Measurements from ENCODE around the gene HBM.

DNA sequence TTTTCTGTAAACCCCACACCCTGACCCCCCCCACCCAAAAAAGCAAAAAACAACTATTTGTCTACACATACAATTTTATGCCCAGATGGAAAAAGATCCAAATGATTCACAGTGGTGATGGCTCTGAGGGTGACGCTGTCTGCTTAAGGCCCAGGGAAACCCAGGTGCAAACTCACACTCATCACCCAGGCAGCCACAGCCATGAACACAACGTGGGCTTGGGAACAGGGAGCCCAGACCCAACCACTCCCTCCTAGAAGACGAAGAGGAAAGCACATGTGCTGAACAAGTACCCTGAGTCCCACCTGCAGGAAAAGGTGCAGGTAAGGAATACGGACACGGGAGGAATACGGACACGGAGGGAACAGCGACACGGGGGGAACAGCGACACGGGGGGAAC, 19.9 kb downstream of the HBM start:
- TF ChIP-seq, protein P1, sequence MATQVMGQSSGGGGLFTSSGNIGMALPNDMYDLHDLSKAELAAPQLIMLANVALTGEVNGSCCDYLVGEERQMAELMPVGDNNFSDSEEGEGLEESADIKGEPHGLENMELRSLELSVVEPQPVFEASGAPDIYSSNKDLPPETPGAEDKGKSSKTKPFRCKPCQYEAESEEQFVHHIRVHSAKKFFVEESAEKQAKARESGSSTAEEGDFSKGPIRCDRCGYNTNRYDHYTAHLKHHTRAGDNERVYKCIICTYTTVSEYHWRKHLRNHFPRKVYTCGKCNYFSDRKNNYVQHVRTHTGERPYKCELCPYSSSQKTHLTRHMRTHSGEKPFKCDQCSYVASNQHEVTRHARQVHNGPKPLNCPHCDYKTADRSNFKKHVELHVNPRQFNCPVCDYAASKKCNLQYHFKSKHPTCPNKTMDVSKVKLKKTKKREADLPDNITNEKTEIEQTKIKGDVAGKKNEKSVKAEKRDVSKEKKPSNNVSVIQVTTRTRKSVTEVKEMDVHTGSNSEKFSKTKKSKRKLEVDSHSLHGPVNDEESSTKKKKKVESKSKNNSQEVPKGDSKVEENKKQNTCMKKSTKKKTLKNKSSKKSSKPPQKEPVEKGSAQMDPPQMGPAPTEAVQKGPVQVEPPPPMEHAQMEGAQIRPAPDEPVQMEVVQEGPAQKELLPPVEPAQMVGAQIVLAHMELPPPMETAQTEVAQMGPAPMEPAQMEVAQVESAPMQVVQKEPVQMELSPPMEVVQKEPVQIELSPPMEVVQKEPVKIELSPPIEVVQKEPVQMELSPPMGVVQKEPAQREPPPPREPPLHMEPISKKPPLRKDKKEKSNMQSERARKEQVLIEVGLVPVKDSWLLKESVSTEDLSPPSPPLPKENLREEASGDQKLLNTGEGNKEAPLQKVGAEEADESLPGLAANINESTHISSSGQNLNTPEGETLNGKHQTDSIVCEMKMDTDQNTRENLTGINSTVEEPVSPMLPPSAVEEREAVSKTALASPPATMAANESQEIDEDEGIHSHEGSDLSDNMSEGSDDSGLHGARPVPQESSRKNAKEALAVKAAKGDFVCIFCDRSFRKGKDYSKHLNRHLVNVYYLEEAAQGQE (IDR thresholded peaks at IDR 0.05; ENCODE audit: insufficient read depth in 1 of 2, low read depth in 2 of 2, low read length in 2 of 2) = no peak
- TF ChIP-seq SIN3A (IDR thresholded peaks at IDR 0.05; ENCODE audit: borderline replicate concordance, insufficient read depth, low read length) (no peak), TAF1 (IDR thresholded peaks at IDR 0.05; ENCODE audit: borderline replicate concordance, insufficient read depth, low read length) (no peak), POLR2AphosphoS5 (IDR thresholded peaks at IDR 0.05; ENCODE audit: low read depth, low read length) (no peak)

All from PFSK-1 (cell line).